H1 (cell line): ENCODE data around the gene CST11.

Experiments
- CTCF ChIP-seq, 3 experiments: IDR thresholded peaks; 1 replicate in 2 of 3; 2 replicates in 1 of 3; pipeline versions ENCODE4 v1.5.1 to v1.6.1; 2011; ENCODE audit warnings: low read length in 3 of 3, mild to moderate bottlenecking in 3 of 3, inconsistent platforms in 2 of 3, low read depth in 1 of 3, moderate library complexity in 1 of 3; ENCODE audit not compliant: insufficient read depth in 1 of 3; ENCODE audit errors: control extremely low read depth in 1 of 3
- EZH2 ChIP-seq: fragments of 200-600 bp; sonication (generic); IDR thresholded peaks from 2 replicates; pipeline ENCODE4 v1.7.1; 2012; ENCODE audit warnings: low read depth, mild to moderate bottlenecking, moderate library complexity, low read length, inconsistent platforms; ENCODE audit not compliant: severe bottlenecking
- POLR2AphosphoS5 ChIP-seq: IDR thresholded peaks from 2 replicates; pipeline ENCODE4 v1.6.1; 2011; ENCODE audit warnings: low read depth, low read length

GRCh38 chr20:23479043-23479442 lies 26.4 kb upstream of the CST11 start:
- TF ChIP-seq POLR2AphosphoS5 = no peak
- TF ChIP-seq EZH2 = no peak
- TF ChIP-seq CTCF (IDR thresholded peaks at IDR 0.05; ENCODE audit: control extremely low read depth in 1 of 3, insufficient read depth in 1 of 3, low read depth in 1 of 3, low read length in 3 of 3) = no peak
